ENCODE results near the gene STK32B. TPM values are rescaled to one million over a fixed set of nuclear protein-coding genes. Genes with fewer than 3 reads are reported as not detected.

STK32B gene
- total and polyA plus RNA-seq, 2 experiments from 2014 or later: 0.71 to 2.3 TPM

DNA sequence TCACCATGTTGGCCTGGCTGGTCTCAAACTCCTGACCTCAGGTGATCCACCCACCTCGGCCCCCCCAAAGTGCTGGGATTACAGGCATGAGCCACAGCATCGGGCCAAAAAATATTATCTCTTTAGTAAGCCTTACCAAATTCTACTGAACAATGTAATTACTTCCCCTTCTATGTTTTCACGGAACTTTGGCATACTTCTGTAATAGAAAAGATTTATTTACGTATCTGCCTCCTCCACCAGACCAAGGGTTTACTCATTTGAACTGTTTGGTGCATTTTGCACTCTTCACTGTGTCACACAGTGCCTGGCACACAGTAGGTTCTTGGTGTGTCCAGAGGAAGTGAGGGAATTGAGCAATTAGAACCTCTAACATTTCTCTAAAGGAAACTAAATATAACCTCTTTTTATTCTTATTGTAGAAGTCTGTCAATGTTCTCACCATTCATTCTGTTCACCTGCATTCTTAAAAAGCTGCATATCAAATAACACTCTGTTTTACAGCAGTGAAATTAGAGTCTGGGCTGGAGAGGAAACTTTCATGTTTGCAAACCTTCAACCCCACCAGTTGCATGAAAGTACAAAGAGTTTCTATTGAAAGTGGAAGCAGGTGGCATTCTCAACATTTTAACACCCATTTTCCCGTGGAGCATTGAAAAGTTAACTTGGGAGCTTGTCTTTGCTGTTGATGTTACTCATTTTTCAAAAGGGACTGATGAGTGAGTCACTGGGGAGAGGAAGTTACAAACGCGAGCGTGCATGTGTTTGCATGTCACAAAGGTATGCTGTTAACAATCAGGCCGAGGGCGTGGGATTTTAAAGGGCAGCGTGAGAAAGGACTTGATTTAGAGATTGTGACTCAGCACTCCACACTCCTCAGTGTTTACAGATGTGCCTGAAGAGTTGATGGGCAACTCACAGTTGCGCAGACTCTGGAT, 314.1 kb downstream of the STK32B start (continued):
- no peak for TF ChIP-seq EZH2 (IDR thresholded peaks at IDR 0.05; ENCODE audit: low read depth, unreplicated experiment)
- no peak for TF ChIP-seq CREB1 (CRISPR knock-in tag; IDR thresholded peaks at IDR 0.05; ENCODE audit: low read depth)
- TF ChIP-seq, protein P1, sequence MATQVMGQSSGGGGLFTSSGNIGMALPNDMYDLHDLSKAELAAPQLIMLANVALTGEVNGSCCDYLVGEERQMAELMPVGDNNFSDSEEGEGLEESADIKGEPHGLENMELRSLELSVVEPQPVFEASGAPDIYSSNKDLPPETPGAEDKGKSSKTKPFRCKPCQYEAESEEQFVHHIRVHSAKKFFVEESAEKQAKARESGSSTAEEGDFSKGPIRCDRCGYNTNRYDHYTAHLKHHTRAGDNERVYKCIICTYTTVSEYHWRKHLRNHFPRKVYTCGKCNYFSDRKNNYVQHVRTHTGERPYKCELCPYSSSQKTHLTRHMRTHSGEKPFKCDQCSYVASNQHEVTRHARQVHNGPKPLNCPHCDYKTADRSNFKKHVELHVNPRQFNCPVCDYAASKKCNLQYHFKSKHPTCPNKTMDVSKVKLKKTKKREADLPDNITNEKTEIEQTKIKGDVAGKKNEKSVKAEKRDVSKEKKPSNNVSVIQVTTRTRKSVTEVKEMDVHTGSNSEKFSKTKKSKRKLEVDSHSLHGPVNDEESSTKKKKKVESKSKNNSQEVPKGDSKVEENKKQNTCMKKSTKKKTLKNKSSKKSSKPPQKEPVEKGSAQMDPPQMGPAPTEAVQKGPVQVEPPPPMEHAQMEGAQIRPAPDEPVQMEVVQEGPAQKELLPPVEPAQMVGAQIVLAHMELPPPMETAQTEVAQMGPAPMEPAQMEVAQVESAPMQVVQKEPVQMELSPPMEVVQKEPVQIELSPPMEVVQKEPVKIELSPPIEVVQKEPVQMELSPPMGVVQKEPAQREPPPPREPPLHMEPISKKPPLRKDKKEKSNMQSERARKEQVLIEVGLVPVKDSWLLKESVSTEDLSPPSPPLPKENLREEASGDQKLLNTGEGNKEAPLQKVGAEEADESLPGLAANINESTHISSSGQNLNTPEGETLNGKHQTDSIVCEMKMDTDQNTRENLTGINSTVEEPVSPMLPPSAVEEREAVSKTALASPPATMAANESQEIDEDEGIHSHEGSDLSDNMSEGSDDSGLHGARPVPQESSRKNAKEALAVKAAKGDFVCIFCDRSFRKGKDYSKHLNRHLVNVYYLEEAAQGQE (IDR thresholded peaks at IDR 0.05; ENCODE audit: unreplicated experiment): no peak
- TF ChIP-seq JUNB (IDR thresholded peaks at IDR 0.05; ENCODE audit: unreplicated experiment): no peak
- no peak for TF ChIP-seq EZH2phosphoT487 (IDR thresholded peaks at IDR 0.05; ENCODE audit: unreplicated experiment)
- TF ChIP-seq ZNF331 (CRISPR knock-in tag; IDR thresholded peaks at IDR 0.05; ENCODE audit: low read depth): no peak
- TF ChIP-seq, protein P2, sequence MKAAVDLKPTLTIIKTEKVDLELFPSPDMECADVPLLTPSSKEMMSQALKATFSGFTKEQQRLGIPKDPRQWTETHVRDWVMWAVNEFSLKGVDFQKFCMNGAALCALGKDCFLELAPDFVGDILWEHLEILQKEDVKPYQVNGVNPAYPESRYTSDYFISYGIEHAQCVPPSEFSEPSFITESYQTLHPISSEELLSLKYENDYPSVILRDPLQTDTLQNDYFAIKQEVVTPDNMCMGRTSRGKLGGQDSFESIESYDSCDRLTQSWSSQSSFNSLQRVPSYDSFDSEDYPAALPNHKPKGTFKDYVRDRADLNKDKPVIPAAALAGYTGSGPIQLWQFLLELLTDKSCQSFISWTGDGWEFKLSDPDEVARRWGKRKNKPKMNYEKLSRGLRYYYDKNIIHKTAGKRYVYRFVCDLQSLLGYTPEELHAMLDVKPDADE (IDR thresholded peaks at IDR 0.05): no peak
- no peak for TF ChIP-seq NANOG (IDR thresholded peaks at IDR 0.05; ENCODE audit: borderline replicate concordance)

DNA sequence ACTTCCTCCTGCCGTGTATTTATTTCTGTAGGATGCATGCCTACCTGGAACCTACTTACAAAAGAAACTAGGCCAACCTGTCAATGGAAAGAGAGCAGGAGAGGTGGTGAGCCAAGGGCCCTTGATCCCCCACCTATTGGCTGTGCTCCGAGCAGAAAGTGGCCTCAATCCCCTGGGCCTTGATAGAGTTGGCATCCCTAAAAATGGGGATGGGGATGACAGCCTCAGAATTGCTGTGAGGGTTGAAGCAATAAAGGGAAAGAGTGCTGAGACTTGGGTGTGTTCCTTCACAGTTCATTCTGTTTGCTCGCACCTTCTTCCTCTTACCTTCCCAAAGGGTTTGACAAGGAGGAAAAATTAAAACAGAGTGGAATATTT, 314.7 kb downstream of the STK32B start:
- Mint-ChIP-seq H3K27me3 (ENCODE audit: insufficient read depth, low read depth, poor library complexity) (peaks cover 1% of the 10 kb centered on the region), H3K36me3 (ENCODE audit: low read depth) (no peaks in the 10 kb centered on the region), H3K4me3 (no peak overlapping the region), H3K27ac (no peak overlapping the region; the same call in 1 of the 2 replicates), H3K4me1 (peaks cover 10% of the 10 kb centered on the region; the same call in 2 of the 3 replicates), H3K9me3 (no peaks in the 10 kb centered on the region)
- no peak overlapping the region for H3K4me2 ChIP-seq
- no peak overlapping the region for H3K27ac ChIP-seq (ENCODE audit: low read depth)
- H3K36me3 ChIP-seq (ENCODE audit: insufficient read depth): no peaks in the 10 kb centered on the region
- ATAC-seq: no peak
- H3K4me3 ChIP-seq: no peak overlapping the region
- H3K79me2 ChIP-seq (replicated peaks; ENCODE audit: insufficient read depth): no peaks in the 10 kb centered on the region
- no peak for DNase-seq (ENCODE audit: low spot score)
- H4K20me1 ChIP-seq (replicated peaks; ENCODE audit: insufficient read depth): no peaks in the 10 kb centered on the region
- no peak overlapping the region; the same call in 1 of the 2 replicates for H2AFZ ChIP-seq
- H3K27me3 ChIP-seq (ENCODE audit: insufficient read depth): no peaks in the 10 kb centered on the region
- no peaks in the 10 kb centered on the region for H3F3A ChIP-seq (replicated peaks; ENCODE audit: low read depth)
- H3K4me1 ChIP-seq (ENCODE audit: insufficient read depth): peaks cover 7% of the 10 kb centered on the region; the same call in 1 of the 2 replicates
- H3K9me2 ChIP-seq (ENCODE audit: insufficient read depth): no peaks in the 10 kb centered on the region
- TF ChIP-seq, protein P1 (IDR thresholded peaks at IDR 0.05; ENCODE audit: unreplicated experiment): no peak
- TF ChIP-seq CREB1 (CRISPR knock-in tag; IDR thresholded peaks at IDR 0.05; ENCODE audit: low read depth): no peak
- no peak for TF ChIP-seq EZH2phosphoT487 (IDR thresholded peaks at IDR 0.05; ENCODE audit: unreplicated experiment)
